ENCODE data around the gene C19orf12.

Gene C19orf12

DNA sequence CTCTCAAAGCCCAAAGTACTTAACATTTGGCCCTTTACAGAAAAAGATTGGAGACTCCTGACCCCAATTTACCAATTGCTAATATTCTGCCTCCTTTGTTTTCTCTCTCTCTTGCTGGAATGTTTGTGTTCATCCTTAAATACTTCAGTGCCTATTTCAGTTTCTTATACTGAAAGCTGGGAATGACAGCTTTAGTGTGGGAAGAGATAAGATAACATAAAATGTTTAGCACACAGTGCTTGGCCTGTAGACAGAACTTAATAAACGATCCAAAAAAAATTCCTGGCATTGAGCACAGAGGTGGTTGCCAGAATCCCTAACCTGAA, 52.8 kb downstream of the C19orf12 start:
- DNase-seq, result no peak

DNA sequence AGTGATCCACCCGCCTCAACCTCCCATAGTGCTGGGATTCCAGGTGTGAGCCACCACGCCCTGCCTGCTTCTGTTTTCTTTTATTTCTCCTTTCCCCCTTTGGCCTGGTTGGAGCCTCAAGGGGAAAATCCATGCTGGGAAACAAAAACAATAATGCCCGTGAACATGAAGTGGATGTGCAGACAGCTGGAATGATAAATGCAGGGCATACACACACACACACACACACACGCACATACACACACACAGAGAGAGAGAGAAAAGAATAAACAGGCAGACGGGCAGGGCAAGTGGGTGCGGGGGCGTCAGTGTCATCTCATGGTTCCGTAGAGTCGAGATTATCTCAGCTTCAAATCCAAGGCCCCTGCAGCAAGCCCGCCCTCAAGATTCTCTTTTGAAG, 54.2 kb downstream of the C19orf12 start:
- DNase-seq, result no peak

DNA sequence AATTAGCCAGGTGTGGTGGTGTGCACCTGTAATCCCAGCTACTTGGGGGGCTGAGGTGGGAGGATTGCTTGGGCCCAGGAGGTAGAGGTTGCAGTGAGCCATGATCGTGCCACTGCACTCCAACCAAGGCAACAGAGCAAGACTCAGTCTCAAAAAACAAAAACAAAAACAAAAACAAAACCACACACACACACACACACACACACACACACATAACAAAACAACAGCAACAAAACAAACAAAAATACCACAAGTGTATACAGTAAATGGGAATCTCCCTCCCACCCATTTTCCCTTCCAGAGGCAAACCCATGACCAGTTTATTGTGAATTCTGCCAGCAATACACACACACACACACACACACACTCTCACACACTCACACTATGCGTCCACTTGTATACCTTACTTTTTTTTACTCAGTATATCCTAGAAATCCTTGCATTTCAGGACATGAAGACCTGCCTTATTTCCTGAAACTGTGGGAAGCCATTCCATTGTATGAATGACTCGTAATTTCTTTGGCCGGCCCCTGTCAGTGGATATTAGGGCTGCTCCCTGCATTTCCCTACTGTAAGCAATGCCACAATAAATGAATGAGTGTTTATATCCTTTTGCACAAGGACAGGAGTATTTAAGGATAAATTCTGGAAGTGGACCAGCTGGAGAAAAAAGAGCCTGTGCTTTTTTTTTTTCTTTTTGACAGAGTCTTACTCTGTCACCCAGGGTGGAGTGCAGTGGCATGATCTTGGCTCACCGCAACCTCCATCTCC, 56.7 kb downstream of the C19orf12 start:
- DNase-seq, result no peak

DNA sequence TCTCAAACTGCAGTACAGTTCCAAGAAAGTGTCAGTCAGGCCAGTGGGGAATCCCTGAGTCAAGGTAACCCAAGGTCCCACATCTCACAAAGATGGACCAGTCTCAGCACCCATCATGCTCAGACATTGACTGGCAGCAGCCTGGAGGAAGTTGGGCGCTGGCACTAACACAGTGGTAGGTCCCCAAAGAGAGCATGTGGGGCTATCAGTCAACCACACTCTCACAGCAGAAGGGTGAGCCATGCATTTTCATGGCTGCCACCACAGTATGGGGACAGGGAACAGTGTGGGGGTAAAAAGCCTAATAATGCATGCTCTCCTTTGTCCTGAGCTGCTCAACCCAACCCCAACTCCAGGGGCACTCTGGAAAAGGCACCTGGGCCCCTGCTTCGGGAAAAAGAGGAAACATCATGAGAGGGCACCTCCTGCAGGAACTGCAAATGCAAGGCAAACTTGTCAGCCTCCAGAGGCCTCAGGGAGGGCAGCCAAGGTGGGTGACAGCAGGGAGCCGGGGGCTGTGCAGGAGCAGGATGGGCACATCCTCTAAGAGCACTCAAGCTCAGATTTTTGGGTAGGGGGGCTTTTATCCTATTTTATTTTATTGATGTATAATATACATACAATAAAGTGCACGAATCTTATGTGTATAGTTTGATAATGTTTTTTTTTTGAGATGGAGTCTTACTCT, 59.3 kb downstream of the C19orf12 start:
- no peak for DNase-seq

DNA sequence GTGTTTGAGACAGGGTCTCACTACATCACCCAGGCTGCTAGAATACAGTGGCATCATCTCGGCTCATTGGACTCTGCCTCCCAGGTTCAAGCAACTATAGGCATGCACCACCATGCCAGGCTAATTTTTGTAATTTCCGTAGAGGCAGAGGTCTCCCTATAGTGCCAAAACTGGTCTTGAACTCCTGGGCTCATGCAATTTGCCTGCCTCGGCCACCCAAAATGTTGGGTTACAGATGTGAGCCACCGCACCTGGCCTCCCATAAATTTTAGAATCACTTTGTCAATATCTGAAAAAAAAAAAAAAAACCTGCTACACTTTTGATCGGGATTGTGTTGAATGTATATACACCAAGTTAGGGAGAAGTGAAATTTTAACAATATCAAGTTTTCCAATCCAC, 61.7 kb downstream of the C19orf12 start:
- no peak for DNase-seq

GRCh38 chr19:29651622-29652394, 63.3 kb downstream of the C19orf12 start:
- DNase-seq, result no peak

DNA sequence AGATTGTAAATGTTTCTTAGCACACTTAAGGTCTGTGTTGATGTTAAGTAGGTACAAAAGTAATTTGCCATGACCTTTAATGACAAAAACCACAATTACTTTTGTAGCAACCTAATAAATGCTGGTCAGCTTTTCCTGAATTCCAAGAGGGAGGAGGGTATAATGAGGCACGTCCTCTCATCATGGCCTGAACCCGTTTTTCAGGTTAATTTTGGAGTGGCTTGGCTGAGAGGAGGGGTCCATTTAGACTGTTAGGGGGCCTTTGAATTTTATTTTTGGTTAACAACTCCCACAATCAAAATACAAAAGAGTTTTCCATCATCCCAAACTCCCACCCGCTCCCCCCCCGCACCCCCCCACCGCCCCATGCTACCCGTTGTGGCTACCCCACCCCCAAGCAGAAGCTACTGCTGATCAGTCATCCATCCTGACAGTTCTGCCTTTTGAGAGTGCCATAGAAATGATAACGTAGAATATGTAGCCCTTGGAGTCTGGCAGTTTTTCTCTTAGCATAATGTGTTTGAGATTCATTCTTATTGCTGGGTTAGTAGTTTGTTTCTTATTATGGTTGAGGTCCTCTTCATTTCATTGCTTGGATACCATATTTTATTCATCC, 64.2 kb downstream of the C19orf12 start:
- no peak for DNase-seq

Data from NCI-H2029 (cell line).